ENCODE measurements around the gene CBX2.

DNA sequence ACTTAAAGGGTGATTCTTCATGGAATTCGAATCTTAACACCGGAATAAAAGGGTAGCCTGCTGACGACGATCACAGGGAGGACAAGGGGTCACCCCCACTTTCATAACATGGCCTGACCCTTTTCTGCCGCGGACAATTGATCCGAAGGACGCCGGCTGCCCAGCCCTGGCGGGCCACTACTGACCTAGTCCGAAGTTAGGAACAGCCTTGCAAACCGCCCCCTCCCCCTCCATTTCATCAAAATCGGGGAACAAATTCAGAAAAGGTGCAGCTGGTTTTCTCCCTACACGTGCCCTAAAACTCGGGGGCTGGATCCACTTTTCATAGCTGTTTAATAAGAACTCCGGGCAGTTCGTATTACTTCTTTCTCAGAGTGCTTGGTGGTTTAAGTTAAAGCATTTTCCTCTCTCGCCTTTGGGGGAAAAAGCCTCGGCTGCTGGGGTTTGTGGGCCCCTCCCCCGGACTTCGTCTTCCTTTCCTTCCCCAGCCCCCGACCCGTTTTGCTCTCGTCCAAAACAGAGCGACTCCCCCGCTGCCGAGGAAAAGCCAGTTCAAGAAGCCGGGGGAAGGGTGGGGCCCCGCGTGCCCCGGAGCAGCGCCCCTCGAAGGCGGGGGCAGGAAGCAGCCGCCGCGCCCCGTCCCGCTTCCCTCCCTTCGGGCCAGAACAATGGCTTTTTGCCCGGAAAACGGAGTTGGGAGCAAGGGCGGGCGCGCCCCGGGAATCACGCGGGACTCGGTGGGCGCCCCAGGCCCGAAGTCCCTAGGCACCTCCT, 641 bp upstream of the CBX2 start:
- no peak for TF ChIP-seq POLR2A (IDR thresholded peaks at IDR 0.05)
- TF ChIP-seq, protein P1, sequence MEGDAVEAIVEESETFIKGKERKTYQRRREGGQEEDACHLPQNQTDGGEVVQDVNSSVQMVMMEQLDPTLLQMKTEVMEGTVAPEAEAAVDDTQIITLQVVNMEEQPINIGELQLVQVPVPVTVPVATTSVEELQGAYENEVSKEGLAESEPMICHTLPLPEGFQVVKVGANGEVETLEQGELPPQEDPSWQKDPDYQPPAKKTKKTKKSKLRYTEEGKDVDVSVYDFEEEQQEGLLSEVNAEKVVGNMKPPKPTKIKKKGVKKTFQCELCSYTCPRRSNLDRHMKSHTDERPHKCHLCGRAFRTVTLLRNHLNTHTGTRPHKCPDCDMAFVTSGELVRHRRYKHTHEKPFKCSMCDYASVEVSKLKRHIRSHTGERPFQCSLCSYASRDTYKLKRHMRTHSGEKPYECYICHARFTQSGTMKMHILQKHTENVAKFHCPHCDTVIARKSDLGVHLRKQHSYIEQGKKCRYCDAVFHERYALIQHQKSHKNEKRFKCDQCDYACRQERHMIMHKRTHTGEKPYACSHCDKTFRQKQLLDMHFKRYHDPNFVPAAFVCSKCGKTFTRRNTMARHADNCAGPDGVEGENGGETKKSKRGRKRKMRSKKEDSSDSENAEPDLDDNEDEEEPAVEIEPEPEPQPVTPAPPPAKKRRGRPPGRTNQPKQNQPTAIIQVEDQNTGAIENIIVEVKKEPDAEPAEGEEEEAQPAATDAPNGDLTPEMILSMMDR (IDR thresholded peaks at IDR 0.05) = peak in 2 of 7 experiments; percentile 13 to 20
